Measurements from ENCODE around the gene TET1.
"Not testable (repeated sequence)": the region's sequence is repeated elsewhere in the genome, so short reads cannot be mapped to it uniquely, and the experiment has no call there.

TET1 gene

GRCh38 chr10:68560186-68560942, at the start of gene TET1:
TSS of gene TET1 (plus strand) at chr10:68560337. CDS start at chr10:68572339, 12,002 bp downstream.
- peak; percentile 50 for DNase-seq (ENCODE audit: low spot score)

- not testable (repeated sequence) for DNase-seq (ENCODE audit: low spot score)
Observed at GRCh38 chr10:68516216-68516615, 43.9 kb upstream of the TET1 start.

- DNase-seq (ENCODE audit: low spot score), result no peak
Observed at GRCh38 chr10:68516766-68517165, 43.4 kb upstream of the TET1 start.

GRCh38 chr10:68517188-68517587, 42.9 kb upstream of the TET1 start:
- DNase-seq (ENCODE audit: low spot score), result no peak

- not testable (repeated sequence) for DNase-seq (ENCODE audit: low spot score)
Observed at GRCh38 chr10:68518609-68519008, 41.5 kb upstream of the TET1 start.

- DNase-seq (ENCODE audit: low spot score), result not testable (repeated sequence)
Observed at GRCh38 chr10:68525490-68526038, 34.6 kb upstream of the TET1 start.

- DNase-seq (ENCODE audit: low spot score), result peak; percentile 26
Observed at GRCh38 chr10:68526634-68527307, 33.4 kb upstream of the TET1 start.

- no peak for DNase-seq (ENCODE audit: low spot score)
Observed at GRCh38 chr10:68536973-68537372, 23.2 kb upstream of the TET1 start.

GRCh38 chr10:68537796-68538195, 22.3 kb upstream of the TET1 start:
- no peak for DNase-seq (ENCODE audit: low spot score)

GRCh38 chr10:68543004-68543918, 16.9 kb upstream of the TET1 start:
- DNase-seq (ENCODE audit: low spot score), result peak; percentile 83

GRCh38 chr10:68550747-68551411, 9.3 kb upstream of the TET1 start:
- DNase-seq (ENCODE audit: low spot score), result peak; percentile 68

- no peak for DNase-seq (ENCODE audit: low spot score)
Observed at GRCh38 chr10:68553138-68553537, 7.0 kb upstream of the TET1 start.

GRCh38 chr10:68553599-68553998, 6.5 kb upstream of the TET1 start:
- no peak for DNase-seq (ENCODE audit: low spot score)

GRCh38 chr10:68558478-68558877, 1.7 kb upstream of the TET1 start:
- DNase-seq (ENCODE audit: low spot score), result no peak

GRCh38 chr10:68559251-68559650, 886 bp upstream of the TET1 start:
- no peak for DNase-seq (ENCODE audit: low spot score)

GRCh38 chr10:68559841-68560185, 324 bp upstream of the TET1 start:
- peak; percentile 38 for DNase-seq (ENCODE audit: low spot score)

GRCh38 chr10:68560943-68561864, 1.1 kb downstream of the TET1 start:
- DNase-seq (ENCODE audit: low spot score), result no peak

- DNase-seq (ENCODE audit: low spot score), result no peak
Observed at GRCh38 chr10:68561865-68562649, 1.9 kb downstream of the TET1 start.

GRCh38 chr10:68562661-68563570, 2.8 kb downstream of the TET1 start:
- no peak for DNase-seq (ENCODE audit: low spot score)

Data from SW480 (cell line).